Activated CD4-positive, alpha-beta T cell treated with anti-CD3 and anti-CD28 coated beads, Interleukin-2, Interleukin-6, amounts not matched to agents 100 ng/mL and 50 ng/mL, durations not matched to agents 16 hours and 8 hours (primary cell): ENCODE data around the gene LBR.

Source experiments
- DNase-seq: peaks from one replicate; pipeline ENCODE4 v3.0.0-alpha.2; 2020

The LBR gene

GRCh38 chr1:225442123-225442505, 14.3 kb upstream of the LBR start:
- DNase-seq: no peak

DNA sequence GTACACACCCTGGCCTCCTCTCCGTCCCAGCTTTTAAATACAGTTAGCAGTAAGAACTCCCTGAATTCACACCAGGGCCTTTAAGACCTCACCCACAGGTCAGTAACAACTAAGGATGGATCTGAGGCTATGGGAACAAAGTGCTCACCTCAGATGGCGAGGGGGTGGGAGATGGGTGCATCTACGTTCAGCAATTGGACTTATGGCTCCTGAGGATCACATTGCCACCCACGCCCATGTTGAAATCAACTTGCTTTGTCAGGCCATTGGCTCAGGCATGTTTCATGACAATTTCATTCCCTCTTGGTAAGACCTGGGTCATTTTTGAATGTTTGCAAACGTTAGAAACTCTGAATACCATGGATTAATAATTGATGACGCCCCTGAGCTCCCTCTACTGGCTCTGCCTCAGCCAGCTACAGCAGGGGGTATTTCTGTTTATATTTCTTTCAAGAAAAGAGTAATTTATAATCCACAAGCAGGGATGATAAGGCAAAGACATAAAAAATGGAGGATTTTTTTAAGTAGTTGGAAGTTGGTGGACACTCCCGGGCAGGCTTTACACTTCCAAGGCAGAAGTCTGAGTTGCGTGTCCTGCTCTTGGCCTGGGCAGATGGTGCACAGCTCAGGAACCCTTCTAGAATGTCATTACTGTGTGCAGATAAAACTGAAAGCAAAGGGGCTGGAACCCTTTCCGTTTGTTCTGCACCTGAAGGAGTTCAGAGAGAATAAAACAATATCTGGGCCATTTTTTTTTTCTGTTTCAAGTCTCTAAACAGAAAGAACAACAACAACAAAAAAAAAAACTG, 13.7 kb upstream of the LBR start:
- DNase-seq: no peak

DNA sequence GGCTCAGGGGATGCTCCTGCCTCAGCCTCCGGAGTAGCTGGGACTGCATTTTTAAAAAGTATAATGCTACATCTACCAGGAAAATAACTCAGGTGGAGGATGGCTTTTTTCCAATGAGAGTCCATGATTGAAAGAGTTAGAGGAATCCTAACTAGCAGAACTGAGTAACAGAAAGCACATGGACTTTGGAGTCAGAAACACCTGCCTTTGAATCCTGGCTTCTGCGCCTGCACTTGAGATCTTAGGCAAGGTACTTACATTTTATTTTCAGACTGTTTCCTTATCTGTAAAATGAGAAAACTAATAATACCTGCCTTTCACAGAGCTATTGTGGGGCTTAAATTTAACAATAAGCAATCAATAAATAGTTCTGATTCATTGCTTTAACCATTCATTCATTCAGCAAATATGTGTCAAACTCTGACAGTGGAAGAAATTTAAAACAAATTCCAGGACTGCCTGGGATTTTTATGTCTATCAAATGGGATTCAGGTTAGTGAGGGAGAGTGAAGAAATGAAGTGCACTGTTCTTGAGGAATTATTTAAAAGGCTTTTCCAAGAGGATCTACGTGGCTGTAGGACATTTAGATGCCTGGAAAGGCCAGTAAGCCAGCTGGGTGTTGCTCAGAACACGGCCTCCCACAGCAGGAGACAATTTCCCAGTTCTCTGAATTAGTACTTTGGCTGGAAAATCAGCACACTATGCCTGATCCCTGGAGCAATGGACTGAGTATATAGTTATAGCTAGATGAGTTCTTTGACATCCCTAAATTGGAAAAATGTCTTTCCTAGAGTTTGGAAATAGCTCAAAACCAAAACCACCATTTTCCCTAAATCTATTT, 12.8 kb upstream of the LBR start:
- DNase-seq: no peak

- DNase-seq: no peak
Observed at GRCh38 chr1:225437710-225438437, 10.0 kb upstream of the LBR start.

- DNase-seq: no peak
Observed at GRCh38 chr1:225435957-225436392, 8.1 kb upstream of the LBR start.

- DNase-seq: no peak
Observed at GRCh38 chr1:225435487-225435886, 7.6 kb upstream of the LBR start.

DNA sequence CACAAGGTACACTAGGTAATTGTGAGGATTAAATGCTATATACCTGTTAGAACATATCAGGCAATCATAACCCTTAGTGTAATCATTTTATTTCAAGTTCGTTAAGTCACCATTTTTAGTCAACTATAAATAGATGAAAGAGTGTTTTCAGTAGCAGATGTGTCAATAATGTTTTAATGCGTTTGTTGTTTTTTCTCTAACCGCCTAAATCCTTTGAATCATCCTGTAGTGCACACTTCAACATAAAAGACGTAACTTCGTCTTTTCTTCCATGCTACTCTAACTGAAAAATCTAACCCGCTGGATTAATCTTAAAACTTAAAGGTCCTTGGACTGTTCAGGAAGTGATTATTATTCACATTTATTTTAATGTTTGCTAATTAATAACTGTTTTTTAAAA, 7.2 kb upstream of the LBR start:
- no peak for DNase-seq

- DNase-seq: no peak
Observed at GRCh38 chr1:225434046-225434445, 6.2 kb upstream of the LBR start.

DNA sequence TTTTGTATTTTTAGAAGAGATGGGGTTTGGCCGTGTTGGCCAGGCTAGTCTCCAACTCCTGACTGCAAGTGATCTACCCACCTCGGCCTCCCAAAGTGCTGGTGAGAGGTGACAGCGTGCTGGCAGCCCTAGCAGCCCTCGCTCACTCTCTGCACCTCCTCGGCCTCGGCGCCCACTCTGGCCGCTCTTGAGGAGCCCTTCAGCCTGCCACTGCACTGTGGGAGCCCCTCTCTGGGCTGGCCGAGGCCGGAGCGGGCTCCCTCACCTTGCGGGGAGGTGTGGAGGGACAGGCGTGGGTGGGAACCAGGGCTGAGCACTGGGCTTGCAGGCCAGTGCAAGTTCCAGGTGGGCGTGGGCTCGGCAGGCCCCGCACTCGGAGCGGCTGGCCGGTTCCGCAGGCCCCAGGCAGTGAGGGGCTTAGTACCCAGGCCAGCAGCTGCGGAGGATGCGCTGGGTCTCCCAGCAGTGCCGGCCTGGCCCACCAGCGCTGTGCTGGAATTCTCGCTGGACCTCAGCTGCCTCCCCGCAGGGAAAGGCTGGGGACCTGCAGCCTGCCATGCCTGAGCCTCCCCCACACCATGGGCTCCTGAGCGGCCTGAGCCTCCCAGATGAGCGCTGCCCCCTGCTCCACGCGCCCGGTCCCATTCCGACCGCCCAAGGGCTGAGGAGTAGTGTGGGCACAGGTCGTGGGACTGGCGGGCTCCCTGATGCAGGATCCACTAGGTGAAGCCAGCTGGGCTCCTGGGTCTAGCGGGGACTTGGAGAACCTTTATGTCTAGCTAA, 3.4 kb upstream of the LBR start:
- no peak for DNase-seq

DNA sequence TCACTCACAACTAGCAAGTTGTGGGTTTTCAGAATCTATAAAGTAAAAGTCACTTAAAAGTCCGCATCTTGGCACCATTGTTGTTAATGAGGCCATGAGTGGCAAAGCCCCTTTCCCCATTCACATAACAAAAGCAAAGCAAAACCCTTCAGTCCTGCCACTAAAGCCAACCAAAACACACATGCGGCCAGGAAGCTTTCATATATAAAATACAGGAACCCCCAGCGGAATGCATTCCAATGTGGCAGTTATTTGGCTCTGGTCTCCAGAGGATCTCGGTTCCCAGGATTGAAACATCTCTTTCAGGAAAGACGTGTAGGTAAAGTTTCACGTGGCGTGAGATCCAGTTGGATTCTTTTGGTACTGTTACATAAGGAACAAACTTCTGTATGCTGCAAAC, 2.5 kb upstream of the LBR start:
- no peak for DNase-seq

- no peak for DNase-seq
Observed at GRCh38 chr1:225428881-225429455, 1.1 kb upstream of the LBR start.

DNA sequence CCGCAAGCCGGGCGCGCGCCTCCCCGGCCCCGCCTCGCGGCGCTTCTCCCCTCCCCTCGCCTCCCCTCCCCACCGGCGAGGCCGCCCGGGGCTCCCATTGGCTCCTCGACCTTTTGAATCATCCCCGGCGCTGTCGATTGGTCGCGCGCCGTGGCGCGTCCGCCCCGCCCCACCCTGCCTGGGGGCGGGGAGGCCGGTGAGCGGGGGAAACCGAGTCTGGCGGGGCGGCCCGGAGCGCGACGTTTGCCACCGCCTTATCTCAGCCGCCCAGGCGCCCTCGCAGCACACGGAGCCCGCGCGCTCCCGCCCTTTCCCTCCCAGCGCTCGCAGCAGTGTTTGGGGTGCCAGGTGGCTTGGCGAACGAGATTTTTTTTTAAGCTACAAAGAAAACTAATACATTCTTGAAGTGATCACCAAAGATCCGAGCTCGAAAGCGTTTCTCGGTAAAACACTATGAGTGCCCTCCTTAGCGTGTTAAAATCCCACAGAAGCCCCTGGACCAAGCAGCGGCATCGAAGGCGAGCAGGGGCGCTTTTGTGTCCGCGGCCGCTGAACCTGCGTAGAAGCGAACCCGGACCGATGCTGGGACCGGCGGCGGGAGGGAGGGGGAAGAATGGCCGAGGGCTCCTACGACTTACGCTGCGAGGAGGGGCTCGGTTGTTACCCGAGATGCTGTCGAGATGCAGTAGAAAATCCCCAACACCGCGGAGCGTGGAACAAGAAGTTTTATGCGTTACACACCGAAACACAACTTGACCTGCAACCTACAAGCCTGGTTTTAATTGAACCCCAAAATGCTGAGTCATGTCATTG, 436 bp upstream of the LBR start:
- DNase-seq: peak; percentile 98

- DNase-seq: peak; percentile 47
Observed at GRCh38 chr1:225426395-225427234, 1.2 kb downstream of the LBR start.

GRCh38 chr1:225425201-225425786, 2.5 kb downstream of the LBR start:
- no peak for DNase-seq

- DNase-seq: no peak
Observed at GRCh38 chr1:225424562-225425200, 3.2 kb downstream of the LBR start.

GRCh38 chr1:225423518-225423855, 4.4 kb downstream of the LBR start:
- DNase-seq: no peak

GRCh38 chr1:225422795-225423517, 4.9 kb downstream of the LBR start:
- no peak for DNase-seq

GRCh38 chr1:225422031-225422605, 5.7 kb downstream of the LBR start:
- no peak for DNase-seq

DNA sequence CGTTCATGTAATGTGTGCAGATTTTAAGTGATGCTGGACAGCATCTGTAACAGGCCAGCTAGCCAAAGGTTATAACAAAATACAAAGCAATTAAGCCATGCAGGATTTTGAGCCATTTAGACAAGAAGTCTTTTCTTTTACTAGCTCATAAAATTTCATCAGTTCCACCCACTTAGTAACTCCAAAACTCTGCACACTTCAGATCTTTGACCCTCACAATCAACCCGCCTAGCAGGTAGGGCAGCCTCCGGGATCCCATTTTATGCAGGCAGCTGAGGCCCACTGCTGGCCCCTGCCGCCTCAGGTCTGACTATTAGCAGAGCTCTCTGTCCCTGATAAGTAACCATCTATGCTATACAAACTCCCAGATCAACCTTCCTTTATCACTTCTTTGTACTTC, 9.2 kb downstream of the LBR start:
- no peak for DNase-seq
